ENCODE data around the gene TBC1D10A. TPM values are rescaled to one million over a fixed set of nuclear protein-coding genes. Genes with fewer than 3 reads are reported as not detected.

The TBC1D10A gene
- total and polyA plus RNA-seq, 2 experiments from 2014 or later, result 3.3 to 8.8 TPM

DNA sequence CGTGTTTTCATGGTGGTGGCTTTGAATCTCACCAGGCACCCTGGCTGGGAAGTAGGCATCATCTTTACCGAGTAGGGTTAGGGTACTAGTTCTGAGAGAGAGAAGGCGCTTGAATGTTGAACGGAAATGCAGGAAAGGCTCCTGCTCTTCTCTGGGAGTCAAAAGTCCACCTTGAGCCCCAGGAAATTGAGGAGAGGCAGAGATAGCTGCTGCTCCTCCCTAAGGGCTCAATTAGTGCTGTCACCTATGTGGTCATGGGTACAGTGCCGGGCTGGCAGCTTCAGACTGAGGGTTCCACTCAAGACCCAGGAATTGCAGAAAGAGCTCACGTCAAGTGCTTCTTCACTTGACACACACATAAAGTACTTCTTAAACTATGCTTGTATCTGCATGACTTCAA lies 31.8 kb upstream of the TBC1D10A start (continued):
- TF ChIP-seq ZNF462 (CRISPR knock-in tag; IDR thresholded peaks at IDR 0.05), result no peak
- TF ChIP-seq, protein P1, sequence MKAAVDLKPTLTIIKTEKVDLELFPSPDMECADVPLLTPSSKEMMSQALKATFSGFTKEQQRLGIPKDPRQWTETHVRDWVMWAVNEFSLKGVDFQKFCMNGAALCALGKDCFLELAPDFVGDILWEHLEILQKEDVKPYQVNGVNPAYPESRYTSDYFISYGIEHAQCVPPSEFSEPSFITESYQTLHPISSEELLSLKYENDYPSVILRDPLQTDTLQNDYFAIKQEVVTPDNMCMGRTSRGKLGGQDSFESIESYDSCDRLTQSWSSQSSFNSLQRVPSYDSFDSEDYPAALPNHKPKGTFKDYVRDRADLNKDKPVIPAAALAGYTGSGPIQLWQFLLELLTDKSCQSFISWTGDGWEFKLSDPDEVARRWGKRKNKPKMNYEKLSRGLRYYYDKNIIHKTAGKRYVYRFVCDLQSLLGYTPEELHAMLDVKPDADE (IDR thresholded peaks at IDR 0.05), result no peak

GRCh38 chr22:30357650-30358215 lies 31.0 kb upstream of the TBC1D10A start:
- Mint-ChIP-seq H3K4me1 (peaks cover 30% of the 10 kb centered on the region), H3K36me3 (ENCODE audit: low read depth) (peaks cover 14% of the 10 kb centered on the region), H3K9me3 (no peaks in the 10 kb centered on the region), H3K27me3 (ENCODE audit: insufficient read depth, low read depth, poor library complexity) (peaks cover 8% of the 10 kb centered on the region), H3K4me3 (peak overlapping the region; percentile 98), H3K27ac (peak overlapping the region; percentile 89)
- H3F3A ChIP-seq (replicated peaks; ENCODE audit: low read depth), result 0 out of 2 replicates have a peak, but pooled peaks cover 13% of the 10 kb centered on the region
- DNase-seq (ENCODE audit: low spot score) (peak; percentile 49), ATAC-seq (no peak)
- H3K27me3 ChIP-seq (ENCODE audit: insufficient read depth), result no peaks in the 10 kb centered on the region
- TF ChIP-seq NANOG (IDR thresholded peaks at IDR 0.05; ENCODE audit: borderline replicate concordance) (no peak), CREB1 (CRISPR knock-in tag; IDR thresholded peaks at IDR 0.05; ENCODE audit: low read depth) (no peak), ZNF331 (CRISPR knock-in tag; IDR thresholded peaks at IDR 0.05; ENCODE audit: low read depth) (no peak), POLR2AphosphoS5 (IDR thresholded peaks at IDR 0.05; ENCODE audit: low read depth) (no peak), REST (IDR thresholded peaks at IDR 0.05; ENCODE audit: unreplicated experiment) (no peak), ZNF114 (CRISPR knock-in tag; IDR thresholded peaks at IDR 0.05) (no peak)
- TF ChIP-seq, protein P1 (IDR thresholded peaks at IDR 0.05), result no peak
- peak overlapping the region; percentile 90 for H3K27ac ChIP-seq (ENCODE audit: low read depth)
- H3K4me1 ChIP-seq (ENCODE audit: insufficient read depth), result peaks cover 24% of the 10 kb centered on the region; the same call in 1 of the 2 replicates
- peak overlapping the region; percentile 91 for H2AFZ ChIP-seq
- peak overlapping the region; percentile 96 for H3K4me3 ChIP-seq
- H3K36me3 ChIP-seq (ENCODE audit: insufficient read depth), result peaks cover 6% of the 10 kb centered on the region; the same call in 1 of the 2 replicates
- H3K79me2 ChIP-seq (replicated peaks; ENCODE audit: insufficient read depth), result peaks cover 39% of the 10 kb centered on the region
- no peaks in the 10 kb centered on the region for H3K9me2 ChIP-seq (ENCODE audit: insufficient read depth)
- H4K20me1 ChIP-seq (replicated peaks; ENCODE audit: insufficient read depth), result peaks cover 27% of the 10 kb centered on the region
- H3K4me2 ChIP-seq, result peak overlapping the region; percentile 90
